SK-N-SH (cell line): ENCODE measurements around the gene SAMD15. TPM values are rescaled to one million over a fixed set of nuclear protein-coding genes. Genes with fewer than 3 reads are reported as not detected.
A peak's percentile ranks its signal among the peaks of the same experiment; 100 is the strongest.

ENCODE experiments used
- CTCF ChIA-PET: fragments of 300-600, 350-600 bp; formaldehyde crosslinking; extraction: SDS; loops from one replicate; lab custom pipeline; 2021; lab: Yijun Ruan, JAX
- POLR2A ChIA-PET: fragments of 350-600 bp; sonication (Branson Sonifier 250); formaldehyde crosslinking; extraction: SDS; loops from one replicate; lab custom pipeline; 2020; ENCODE audit warnings: antibody characterized with exemption, inconsistent platforms; lab: Yijun Ruan, JAX
- DNase-seq: peaks from one replicate; pipeline ENCODE4 v3.0.0; 2012
- H2AFZ ChIP-seq: fragments of 200-600 bp; sonication (generic); 2 replicates; pipeline ENCODE4 v1.8.1; 2016; ENCODE audit warnings: antibody characterized with exemption, mild to moderate bottlenecking, low read depth
- H3F3A ChIP-seq: fragments of 200-600 bp; sonication (generic); replicated peaks from 2 replicates; pipeline ENCODE3; 2016; ENCODE audit warnings: antibody characterized with exemption, mild to moderate bottlenecking; ENCODE audit not compliant: insufficient read depth
- H3K27ac ChIP-seq, 2 experiments: fragments of 200-500 bp in 1 of 2; fragments of 200-600 bp in 1 of 2; sonication (Bioruptor generic) in 1 of 2; sonication (generic), shearing (Covaris generic) in 1 of 2; 2 replicates each; pipeline versions ENCODE4 v1.5.1 to v1.6.1; 2014 to 2016; ENCODE audit warnings: low read depth in 2 of 2, inconsistent platforms in 1 of 2, low read length in 1 of 2, mild to moderate bottlenecking in 1 of 2, mixed read lengths in 1 of 2
- H3K27me3 ChIP-seq: fragments of 200-600 bp; sonication (generic), shearing (Covaris generic); 2 replicates; pipeline ENCODE4 v1.6.1; 2016; ENCODE audit warnings: mixed run types; ENCODE audit not compliant: insufficient read depth
- H3K36me3 ChIP-seq, 2 experiments: fragments of 200-500 bp in 1 of 2; fragments of 200-600 bp in 1 of 2; sonication (Bioruptor generic) in 1 of 2; sonication (generic) in 1 of 2; replicated peaks in 1 of 2; 2 replicates each; pipeline versions ENCODE3 to v1.5.1; 2014 to 2016; ENCODE audit warnings: low read length in 1 of 2, mild to moderate bottlenecking in 1 of 2; ENCODE audit not compliant: insufficient read depth in 2 of 2, control insufficient read depth in 1 of 2
- H3K4me1 ChIP-seq, 2 experiments: fragments of 200-500 bp in 1 of 2; fragments of 200-600 bp in 1 of 2; sonication (Bioruptor generic) in 1 of 2; sonication (generic), shearing (Covaris generic) in 1 of 2; 2 replicates each; pipeline versions ENCODE4 v1.5.1 to v1.6.1; 2014 to 2016; ENCODE audit warnings: low read depth in 1 of 2, low read length in 1 of 2, mixed run types in 1 of 2; ENCODE audit not compliant: insufficient read depth in 2 of 2, control insufficient read depth in 1 of 2
- H3K4me2 ChIP-seq: fragments of 200-600 bp; sonication (generic), shearing (Covaris generic); 2 replicates; pipeline ENCODE4 v1.6.1; 2017; ENCODE audit warnings: mixed run types
- H3K4me3 ChIP-seq, 2 experiments: fragments of 200-500 bp in 1 of 2; fragments of 200-600 bp in 1 of 2; sonication (Bioruptor generic) in 1 of 2; sonication (generic), shearing (Covaris generic) in 1 of 2; 2 replicates each; pipeline versions ENCODE4 v1.5.1 to v1.8.1; 2014 to 2016; ENCODE audit warnings: low read depth in 2 of 2, inconsistent platforms in 1 of 2, low read length in 1 of 2, mild to moderate bottlenecking in 1 of 2, mixed read lengths in 1 of 2, moderate library complexity in 1 of 2
- H3K79me2 ChIP-seq: fragments of 200-600 bp; sonication (generic); 2 replicates; pipeline ENCODE4 v1.8.1; 2017; ENCODE audit warnings: mild to moderate bottlenecking; ENCODE audit not compliant: insufficient read depth
- H3K9ac ChIP-seq: fragments of 200-600 bp; sonication (generic); 2 replicates; pipeline ENCODE4 v1.6.1; 2017; ENCODE audit warnings: mixed run types
- H3K9me2 ChIP-seq: fragments of 200-600 bp; sonication (generic); 2 replicates; pipeline ENCODE4 v1.6.1; 2017; ENCODE audit warnings: mixed run types
- H3K9me3 ChIP-seq: fragments of 200-600 bp; sonication (generic); 2 replicates; pipeline ENCODE4 v1.6.1; 2017; ENCODE audit warnings: mixed run types, mild to moderate bottlenecking, moderate library complexity
- H4K20me1 ChIP-seq: fragments of 200-600 bp; sonication (generic); 2 replicates; pipeline ENCODE4 v1.6.1; 2017; ENCODE audit warnings: mild to moderate bottlenecking, mixed run types; ENCODE audit not compliant: insufficient read depth
- CHD2 ChIP-seq: fragments of 150-350 bp; IDR thresholded peaks from 2 replicates; pipeline ENCODE4 v1.6.1; 2018; ENCODE audit warnings: low read length; ENCODE audit not compliant: partially characterized antibody
- EP300 ChIP-seq, 2 experiments: IDR thresholded peaks; 2 replicates each; pipeline versions ENCODE4 v1.4.0 to v1.6.1; 2012; ENCODE audit warnings: borderline replicate concordance in 1 of 2, low read depth in 1 of 2, low read length in 1 of 2
- EZH2phosphoT487 ChIP-seq: fragments of 200-600 bp; sonication (generic); IDR thresholded peaks from 2 replicates; pipeline ENCODE4 v1.6.1; 2017; ENCODE audit warnings: low read depth, mixed run types, mild to moderate bottlenecking, antibody characterized with exemption, moderate library complexity, borderline replicate concordance
- GATA2 ChIP-seq: sonication (generic); formaldehyde crosslinking; IDR thresholded peaks from 2 replicates; pipeline ENCODE4 v1.5.0; 2020; ENCODE audit warnings: mild to moderate bottlenecking, missing genetic modification reagents
- MXI1 ChIP-seq: IDR thresholded peaks from 2 replicates; pipeline ENCODE4 v1.6.1; 2012; ENCODE audit warnings: mild to moderate bottlenecking, low read depth, low read length, improper control_type of control experiment
- NFIC ChIP-seq: IDR thresholded peaks from 2 replicates; pipeline ENCODE4 v1.4.0; 2012; ENCODE audit warnings: borderline replicate concordance
- RCOR1 ChIP-seq: fragments of 150-350 bp; IDR thresholded peaks from 2 replicates; pipeline ENCODE4 v1.6.1; 2017; ENCODE audit warnings: antibody characterized with exemption, low read length
- SMC3 ChIP-seq: IDR thresholded peaks from 2 replicates; pipeline ENCODE4 v1.6.1; 2012; ENCODE audit warnings: low read depth, low read length, improper control_type of control experiment
- TEAD4 ChIP-seq: IDR thresholded peaks from 2 replicates; pipeline ENCODE4 v1.4.0; 2012; ENCODE audit warnings: mild to moderate bottlenecking, borderline replicate concordance; ENCODE audit not compliant: insufficient read depth
- WGBS: methylation state at CpG from one replicate; pipeline ENCODE4 v1.1.6; 2017; ENCODE audit warnings: low lambda C conversion rate; 5-methylcytosine and 5-hydroxymethylcytosine counted together
- polyA plus RNA-seq, 3 experiments: library from polyadenylated mRNA; depleted of rRNA; stranded (reverse); fragments of >200 nt; gene quantifications; 2 replicates each; pipeline ENCODE4 v1.2.3, GENCODE V29; 2012
- TF ChIP-seq, protein P1 (sequence below): fragments of 150-350 bp; IDR thresholded peaks from 2 replicates; pipeline ENCODE4 v1.6.1; 2016; ENCODE audit warnings: mild to moderate bottlenecking, low read depth, low read length
- TF ChIP-seq, protein P2 (sequence below): fragments of 150-350 bp; IDR thresholded peaks from 2 replicates; pipeline ENCODE4 v1.6.1; 2017; ENCODE audit warnings: antibody characterized with exemption, low read length, low read depth, borderline replicate concordance
- TF ChIP-seq, protein P3 (sequence below): IDR thresholded peaks from 2 replicates; pipeline ENCODE4 v1.4.0; 2012; ENCODE audit warnings: low read depth
- TF ChIP-seq, protein P4 (sequence below): IDR thresholded peaks from 2 replicates; pipeline ENCODE4; 2012

SAMD15 gene
- polyA plus RNA-seq, 1 of the 3 experiments (the other 2 are of a cell fraction): 1.7 TPM

DNA sequence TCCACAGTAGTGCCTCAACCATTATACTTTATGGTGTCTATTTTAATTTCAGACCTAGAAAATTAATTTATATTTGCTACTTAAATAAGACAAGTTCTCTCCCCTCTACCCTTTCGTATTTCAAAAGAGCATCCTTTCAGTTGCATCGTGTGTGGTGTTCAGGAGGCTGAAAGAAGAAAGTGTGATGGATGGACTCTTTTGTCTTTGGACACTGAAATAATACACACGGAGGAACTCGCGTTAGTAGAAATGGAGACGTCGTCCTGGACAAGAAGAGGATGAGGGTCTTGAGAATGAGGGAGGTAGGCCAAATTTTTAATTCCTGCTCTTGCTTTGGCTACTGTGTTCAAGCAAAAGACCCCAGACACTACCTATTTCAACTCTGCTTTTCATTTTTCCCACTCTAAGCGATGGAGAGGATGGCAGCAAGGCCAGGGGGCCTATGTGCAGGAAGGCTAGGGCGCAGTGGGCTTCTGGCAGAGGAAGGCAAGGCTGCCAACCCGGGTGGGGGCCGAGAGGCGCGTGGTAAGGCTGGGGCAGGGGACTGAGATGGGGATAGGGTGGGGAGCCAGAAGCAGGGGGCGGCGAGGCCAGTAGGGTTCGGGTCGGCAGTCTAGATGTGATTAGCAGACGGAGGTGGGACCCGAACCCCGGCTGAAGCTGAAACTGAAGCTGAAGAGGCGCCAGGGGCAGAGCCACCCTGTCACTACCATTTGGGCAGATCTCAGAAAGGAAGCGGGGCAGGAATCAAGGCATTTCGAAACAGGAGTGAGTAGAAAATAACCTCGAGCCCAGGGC, 1.0 kb upstream of the SAMD15 start:
- Histone ChIP-seq H3K9me2 (no peaks in the 10 kb centered on the region), H2AFZ (peak overlapping the region; percentile 96), H3K4me1 (peaks cover 4 to 11% of the 10 kb centered on the region in 2 experiments; a peak in 3 of 4 replicates), H3K4me2 (peak overlapping the region; percentile 90), H3K27ac (peak overlapping the region; percentile 97 to 99), H3K79me2 (peaks cover 36% of the 10 kb centered on the region; the same call in 1 of the 2 replicates), H3K9me3 (no peaks in the 10 kb centered on the region), H3K9ac (peak overlapping the region; percentile 87), H3K4me3 (peak overlapping the region; percentile 95 to 98), H4K20me1 (no peaks in the 10 kb centered on the region), H3K27me3 (no peaks in the 10 kb centered on the region), H3K36me3 (no peaks in the 10 kb centered on the region), H3F3A (no peaks in the 10 kb centered on the region)
- CTCF ChIA-PET: interaction anchor here (0.6 to 1.3 kb wide), 6 partner anchors 11 to 224 kb away, joined by 3 to 5 read pairs (median 4); partner anchors contain the start of gene AHSA1
- DNase-seq: peak; percentile 69
- 24% methylated on average over 23 of the region's 24 CpGs for WGBS
- POLR2A ChIA-PET: interaction anchor here (1.0 to 2.2 kb wide), 6 partner anchors 19 to 332 kb away, joined by 3 to 10 read pairs (median 3); partner anchors contain the start of genes AHSA1, GSTZ1, POMT2 and VIPAS39
- TF ChIP-seq SMC3 (no peak), RCOR1 (no peak), MXI1 (0 out of 2 replicates have a peak, but pooled peaks have one; percentile 23)
- TF ChIP-seq, protein P1, sequence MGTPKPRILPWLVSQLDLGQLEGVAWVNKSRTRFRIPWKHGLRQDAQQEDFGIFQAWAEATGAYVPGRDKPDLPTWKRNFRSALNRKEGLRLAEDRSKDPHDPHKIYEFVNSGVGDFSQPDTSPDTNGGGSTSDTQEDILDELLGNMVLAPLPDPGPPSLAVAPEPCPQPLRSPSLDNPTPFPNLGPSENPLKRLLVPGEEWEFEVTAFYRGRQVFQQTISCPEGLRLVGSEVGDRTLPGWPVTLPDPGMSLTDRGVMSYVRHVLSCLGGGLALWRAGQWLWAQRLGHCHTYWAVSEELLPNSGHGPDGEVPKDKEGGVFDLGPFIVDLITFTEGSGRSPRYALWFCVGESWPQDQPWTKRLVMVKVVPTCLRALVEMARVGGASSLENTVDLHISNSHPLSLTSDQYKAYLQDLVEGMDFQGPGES: no peak

DNA sequence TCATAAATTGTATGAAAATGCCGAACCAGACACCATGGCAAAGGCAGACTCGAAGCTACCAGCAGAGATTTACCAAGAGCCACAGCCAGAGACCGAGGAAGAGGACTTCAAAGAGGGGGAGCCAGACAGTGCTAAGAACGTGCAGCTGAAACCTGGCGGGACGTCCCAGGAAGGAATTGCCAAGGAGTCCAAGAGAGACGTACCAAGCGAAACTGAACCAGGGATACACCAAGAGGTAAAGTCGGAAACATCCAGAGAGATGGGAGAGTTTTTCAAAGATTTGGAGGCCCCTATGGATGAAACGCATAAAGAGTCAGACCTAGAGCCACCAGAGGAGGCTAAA, 294 bp downstream of the SAMD15 start:
- 21% methylated on average over 10 of the region's 10 CpGs for whole genome bisulfite sequencing
- Histone ChIP-seq H3K4me1 (peaks cover 1 to 11% of the 10 kb centered on the region in 2 experiments; a peak in 3 of 4 replicates), H3K4me2 (peak overlapping the region; percentile 90), H3K4me3 (peak overlapping the region; percentile 95 to 98), H2AFZ (peak overlapping the region; percentile 96), H3F3A (no peaks in the 10 kb centered on the region), H3K79me2 (peaks cover 34% of the 10 kb centered on the region; the same call in 1 of the 2 replicates), H3K36me3 (no peaks in the 10 kb centered on the region), H4K20me1 (no peaks in the 10 kb centered on the region), H3K27me3 (no peaks in the 10 kb centered on the region), H3K9ac (peak overlapping the region; percentile 87), H3K9me2 (no peaks in the 10 kb centered on the region), H3K27ac (peak overlapping the region; percentile 97 to 99), H3K9me3 (no peaks in the 10 kb centered on the region)
- TF ChIP-seq EP300 (IDR thresholded peaks at IDR 0.05; ENCODE audit: borderline replicate concordance in 1 of 2, low read depth in 1 of 2, low read length in 1 of 2) (no peak), TEAD4 (no peak), CHD2 (no peak), NFIC (no peak), EZH2phosphoT487 (no peak), RCOR1 (no peak), GATA2 (no peak)
- TF ChIP-seq, protein P2, sequence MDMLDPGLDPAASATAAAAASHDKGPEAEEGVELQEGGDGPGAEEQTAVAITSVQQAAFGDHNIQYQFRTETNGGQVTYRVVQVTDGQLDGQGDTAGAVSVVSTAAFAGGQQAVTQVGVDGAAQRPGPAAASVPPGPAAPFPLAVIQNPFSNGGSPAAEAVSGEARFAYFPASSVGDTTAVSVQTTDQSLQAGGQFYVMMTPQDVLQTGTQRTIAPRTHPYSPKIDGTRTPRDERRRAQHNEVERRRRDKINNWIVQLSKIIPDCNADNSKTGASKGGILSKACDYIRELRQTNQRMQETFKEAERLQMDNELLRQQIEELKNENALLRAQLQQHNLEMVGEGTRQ: no peak
- TF ChIP-seq, protein P3, sequence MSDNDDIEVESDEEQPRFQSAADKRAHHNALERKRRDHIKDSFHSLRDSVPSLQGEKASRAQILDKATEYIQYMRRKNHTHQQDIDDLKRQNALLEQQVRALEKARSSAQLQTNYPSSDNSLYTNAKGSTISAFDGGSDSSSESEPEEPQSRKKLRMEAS: no peak; the same call in 1 of the 2 replicates
- TF ChIP-seq, protein P4, sequence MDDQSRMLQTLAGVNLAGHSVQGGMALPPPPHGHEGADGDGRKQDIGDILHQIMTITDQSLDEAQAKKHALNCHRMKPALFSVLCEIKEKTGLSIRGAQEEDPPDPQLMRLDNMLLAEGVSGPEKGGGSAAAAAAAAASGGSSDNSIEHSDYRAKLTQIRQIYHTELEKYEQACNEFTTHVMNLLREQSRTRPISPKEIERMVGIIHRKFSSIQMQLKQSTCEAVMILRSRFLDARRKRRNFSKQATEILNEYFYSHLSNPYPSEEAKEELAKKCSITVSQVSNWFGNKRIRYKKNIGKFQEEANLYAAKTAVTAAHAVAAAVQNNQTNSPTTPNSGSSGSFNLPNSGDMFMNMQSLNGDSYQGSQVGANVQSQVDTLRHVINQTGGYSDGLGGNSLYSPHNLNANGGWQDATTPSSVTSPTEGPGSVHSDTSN: no peak
- DNase-seq: no peak
- ChIA-PET CTCF (interaction anchor here (0.8 to 1.3 kb wide), 4 partner anchors 62 to 226 kb away, joined by 3 to 5 read pairs (median 4); no protein-coding TSS in a partner anchor), POLR2A (interaction anchor here (0.6 to 2.2 kb wide), 7 partner anchors 20 to 81 kb away, joined by 3 to 10 read pairs (median 3); partner anchors contain the start of genes AHSA1, GSTZ1, POMT2 and VIPAS39)
